Keratinocyte (primary cell): Measurements from ENCODE around the gene S100A11. TPM values are rescaled to one million over a fixed set of nuclear protein-coding genes. Genes with fewer than 3 reads are reported as not detected.

Source experiments
- DNase-seq: peaks from one replicate; pipeline ENCODE4 v3.0.0-alpha.2; 2011; ENCODE audit warnings: low read depth, missing footprints, low spot score
- FAIRE-seq: peaks from 2 replicates; lab custom pipeline; 2011; peaks lifted over from hg19 to GRCh38; lab: Jason Lieb, UNC
- H2AFZ ChIP-seq: 2 replicates; pipeline ENCODE4 v1.6.0; 2012; ENCODE audit warnings: low read length, control low read depth, inconsistent platforms; ENCODE audit not compliant: control insufficient read depth
- H3K27ac ChIP-seq: 2 replicates; pipeline ENCODE4 v1.5.1; 2011; ENCODE audit warnings: low read length; ENCODE audit not compliant: control insufficient read depth, insufficient read depth
- H3K27me3 ChIP-seq: 3 replicates; pipeline ENCODE4 v1.6.0; 2011; ENCODE audit warnings: low read length; ENCODE audit not compliant: control insufficient read depth, insufficient read depth; ENCODE audit errors: extremely low read depth
- H3K36me3 ChIP-seq, 2 experiments: 2 replicates in 1 of 2; 3 replicates in 1 of 2; pipeline ENCODE4 v1.5.1; 2011; ENCODE audit warnings: low read length in 2 of 2, mild to moderate bottlenecking in 1 of 2; ENCODE audit not compliant: control insufficient read depth in 2 of 2, insufficient read depth in 2 of 2; ENCODE audit errors: extremely low read depth in 1 of 2
- H3K4me1 ChIP-seq: 3 replicates; pipeline ENCODE4 v1.5.1; 2011; ENCODE audit warnings: low read length; ENCODE audit not compliant: control insufficient read depth, insufficient read depth; ENCODE audit errors: extremely low read depth
- H3K4me2 ChIP-seq: 3 replicates; pipeline ENCODE4 v1.6.0; 2011; ENCODE audit warnings: low read depth, low read length; ENCODE audit not compliant: control insufficient read depth, insufficient read depth; ENCODE audit errors: extremely low read depth
- H3K4me3 ChIP-seq, 3 experiments: fragments of 200-600 bp in 1 of 3; sonication (generic) in 1 of 3; 2 replicates in 2 of 3; 3 replicates in 1 of 3; pipeline ENCODE4 v1.5.1; 2011 to 2016; ENCODE audit warnings: low read length in 3 of 3, mild to moderate bottlenecking in 3 of 3, control low read depth in 2 of 3, inconsistent platforms in 1 of 3, low read depth in 1 of 3, mixed read lengths in 1 of 3, mixed run types in 1 of 3, moderate library complexity in 1 of 3; ENCODE audit not compliant: control insufficient read depth in 2 of 3, insufficient read depth in 2 of 3; ENCODE audit errors: extremely low read depth in 1 of 3
- H3K79me2 ChIP-seq: 2 replicates; pipeline ENCODE4 v1.6.0; 2012; ENCODE audit warnings: low read length; ENCODE audit not compliant: control insufficient read depth, insufficient read depth
- H3K9ac ChIP-seq: 3 replicates; pipeline ENCODE4 v1.6.0; 2011; ENCODE audit warnings: low read length; ENCODE audit not compliant: control insufficient read depth, insufficient read depth; ENCODE audit errors: extremely low read depth
- H3K9me1 ChIP-seq: 3 replicates; pipeline ENCODE4 v1.6.0; 2011; ENCODE audit warnings: low read length; ENCODE audit not compliant: control insufficient read depth, insufficient read depth; ENCODE audit errors: extremely low read depth
- H3K9me3 ChIP-seq: 2 replicates; pipeline ENCODE4 v1.5.1; 2012; ENCODE audit warnings: low read depth, low read length; ENCODE audit not compliant: control insufficient read depth
- H4K20me1 ChIP-seq: 3 replicates; pipeline ENCODE4 v1.6.0; 2011; ENCODE audit warnings: low read length; ENCODE audit not compliant: control insufficient read depth, insufficient read depth; ENCODE audit errors: extremely low read depth
- EZH2 ChIP-seq: IDR thresholded peaks from one replicate; pipeline ENCODE4 v1.6.1; 2012; ENCODE audit warnings: inconsistent platforms, mild to moderate bottlenecking, low read length, moderate library complexity
- dilution Hi-C: fragments of 300-500 bp; cut with MboI; formaldehyde crosslinking; loops from one replicate; pipeline ENCODE4 v1.7.0; 2020; ENCODE audit warnings: low sequenced_read_pairs; ENCODE audit not compliant: extremely low pct_ligation_motif_present
- polyA plus RNA-seq, 5 experiments: library from polyadenylated mRNA; depleted of rRNA in 3 of 5; stranded (reverse) in 3 of 5; stranded (forward) in 1 of 5; unstranded in 1 of 5; fragments of >200 nt; gene quantifications; 1 replicate in 1 of 5; 2 replicates in 3 of 5; 3 replicates in 1 of 5; pipeline versions ENCODE4 v1.2.1 to v1.2.3, GENCODE V29; 2011 to 2012; ENCODE audit warnings: missing spikeins in 2 of 5, low read depth in 1 of 5, low replicate concordance in 1 of 5
- TF ChIP-seq, protein P1 (sequence below), 3 experiments: IDR thresholded peaks in 1 of 3; conservative IDR thresholded peaks in 1 of 3; optimal IDR thresholded peaks in 1 of 3; 2 replicates in 2 of 3; 3 replicates in 1 of 3; pipeline versions ENCODE3 to v1.5.1; 2011; ENCODE audit warnings: low read length in 3 of 3, mild to moderate bottlenecking in 3 of 3, moderate library complexity in 2 of 3, control low read depth in 1 of 3, inconsistent platforms in 1 of 3; ENCODE audit not compliant: insufficient read depth in 2 of 3; ENCODE audit errors: extremely low read depth in 1 of 3

S100A11 gene
- polyA plus RNA-seq, 1 donor (not counting 4 experiments of a cell fraction or from before 2014, with no cell fraction given), result 3,230 TPM

DNA sequence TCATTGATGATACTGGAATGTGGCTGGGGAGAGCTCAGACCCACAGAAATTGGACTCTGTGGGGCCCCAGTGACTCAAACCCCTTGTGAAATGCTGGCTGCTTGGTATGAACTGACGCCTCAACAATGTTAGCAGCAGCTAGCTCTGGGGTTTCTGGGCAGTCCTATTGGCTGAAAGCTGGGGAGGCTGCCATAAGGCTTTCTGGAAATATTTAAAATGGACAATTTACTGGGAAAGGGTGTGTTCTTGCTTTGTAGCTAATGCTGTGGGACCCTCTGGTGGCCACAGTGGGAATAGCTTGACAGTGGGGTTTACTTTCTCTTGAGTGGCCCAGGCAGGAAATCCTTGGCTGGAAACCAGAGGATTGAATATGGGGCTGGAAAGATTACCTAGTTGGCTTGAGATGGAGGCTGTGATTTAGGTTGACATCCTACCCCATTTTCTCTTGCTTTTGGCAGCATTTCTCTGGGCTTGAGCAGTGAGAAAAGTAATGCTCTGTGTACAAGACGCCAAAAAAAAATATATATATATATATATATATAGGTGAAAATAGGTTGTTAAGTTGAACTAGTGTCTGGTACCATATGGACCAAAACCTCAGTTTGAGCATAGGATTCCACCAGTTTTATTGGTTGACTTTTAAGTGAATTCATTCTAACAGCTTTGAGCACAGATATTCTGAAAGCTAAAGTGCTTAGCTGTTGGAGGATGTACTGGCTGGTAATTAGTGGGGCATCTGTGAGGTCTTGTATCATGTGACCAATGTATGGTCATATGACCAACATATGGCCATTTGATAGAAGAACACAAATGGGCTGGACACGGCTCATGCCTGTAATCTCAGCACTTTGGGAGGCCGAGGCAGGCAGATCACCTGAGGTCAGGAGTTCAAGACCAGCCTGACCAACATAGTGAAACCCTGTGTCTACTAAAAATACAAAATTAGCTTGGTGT lies 34.9 kb downstream of the S100A11 start:
- TF ChIP-seq, protein P1, sequence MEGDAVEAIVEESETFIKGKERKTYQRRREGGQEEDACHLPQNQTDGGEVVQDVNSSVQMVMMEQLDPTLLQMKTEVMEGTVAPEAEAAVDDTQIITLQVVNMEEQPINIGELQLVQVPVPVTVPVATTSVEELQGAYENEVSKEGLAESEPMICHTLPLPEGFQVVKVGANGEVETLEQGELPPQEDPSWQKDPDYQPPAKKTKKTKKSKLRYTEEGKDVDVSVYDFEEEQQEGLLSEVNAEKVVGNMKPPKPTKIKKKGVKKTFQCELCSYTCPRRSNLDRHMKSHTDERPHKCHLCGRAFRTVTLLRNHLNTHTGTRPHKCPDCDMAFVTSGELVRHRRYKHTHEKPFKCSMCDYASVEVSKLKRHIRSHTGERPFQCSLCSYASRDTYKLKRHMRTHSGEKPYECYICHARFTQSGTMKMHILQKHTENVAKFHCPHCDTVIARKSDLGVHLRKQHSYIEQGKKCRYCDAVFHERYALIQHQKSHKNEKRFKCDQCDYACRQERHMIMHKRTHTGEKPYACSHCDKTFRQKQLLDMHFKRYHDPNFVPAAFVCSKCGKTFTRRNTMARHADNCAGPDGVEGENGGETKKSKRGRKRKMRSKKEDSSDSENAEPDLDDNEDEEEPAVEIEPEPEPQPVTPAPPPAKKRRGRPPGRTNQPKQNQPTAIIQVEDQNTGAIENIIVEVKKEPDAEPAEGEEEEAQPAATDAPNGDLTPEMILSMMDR (optimal IDR thresholded peaks at IDR 0.05 in 1 of 3, IDR thresholded peaks at IDR 0.05 in 1 of 3, conservative IDR thresholded peaks at IDR 0.05 in 1 of 3; ENCODE audit: extremely low read depth in 1 of 3, insufficient read depth in 2 of 3, low read length in 3 of 3), result peak; percentile 78 to 96 (median 87)
- TF ChIP-seq EZH2, result no peak
- FAIRE-seq, result peak; percentile 44
- no peaks in the 10 kb centered on the region for H4K20me1 ChIP-seq
- H3K4me2 ChIP-seq, result peak overlapping the region; percentile 71
- peaks cover 65% of the 10 kb centered on the region for H3K4me1 ChIP-seq
- H3K79me2 ChIP-seq, result no peaks in the 10 kb centered on the region
- H3K36me3 ChIP-seq, result no peaks in the 10 kb centered on the region
- H3K4me3 ChIP-seq, result peak overlapping the region in 1 of 3 experiments; percentile 16
- DNase-seq, result peak; percentile 93
- H3K9me3 ChIP-seq, result no peaks in the 10 kb centered on the region
- H2AFZ ChIP-seq, result no peak overlapping the region
- H3K27ac ChIP-seq, result peak overlapping the region; percentile 87
- peak overlapping the region; percentile 58 for H3K9ac ChIP-seq
- dilution Hi-C loops, result no loop called here
- no peaks in the 10 kb centered on the region for H3K9me1 ChIP-seq
- no peaks in the 10 kb centered on the region for H3K27me3 ChIP-seq

- TF ChIP-seq EZH2, result no peak
- TF ChIP-seq, protein P1 (optimal IDR thresholded peaks at IDR 0.05 in 1 of 3, IDR thresholded peaks at IDR 0.05 in 1 of 3, conservative IDR thresholded peaks at IDR 0.05 in 1 of 3; ENCODE audit: extremely low read depth in 1 of 3, insufficient read depth in 2 of 3, low read length in 3 of 3), result no peak
- no peaks in the 10 kb centered on the region for H4K20me1 ChIP-seq
- H3K36me3 ChIP-seq, result no peaks in the 10 kb centered on the region
- no peaks in the 10 kb centered on the region for H3K9me1 ChIP-seq
- no peaks in the 10 kb centered on the region for H3K27me3 ChIP-seq
- H3K9ac ChIP-seq, result peak overlapping the region; percentile 58
- H3K27ac ChIP-seq, result peak overlapping the region; percentile 87
- peak overlapping the region; percentile 71 for H3K4me2 ChIP-seq
- dilution Hi-C loops, result no loop called here
- peaks cover 73% of the 10 kb centered on the region for H3K4me1 ChIP-seq
- FAIRE-seq (peak; percentile 96), DNase-seq (no peak)
- no peak overlapping the region for H2AFZ ChIP-seq
- no peaks in the 10 kb centered on the region for H3K9me3 ChIP-seq
- no peaks in the 10 kb centered on the region for H3K79me2 ChIP-seq
- H3K4me3 ChIP-seq, result peak overlapping the region in 1 of 3 experiments; percentile 16
These were observed 35.7 kb downstream of the S100A11 start for GRCh38 chr1:152000964-152001630.
